Stimulated activated naive CD8-positive, alpha-beta T cell treated with anti-CD3 and anti-CD28 coated beads, Interleukin-15, amount 100 ng/mL, for 72 hours (primary cell): ENCODE measurements around the gene RBFA.
A peak's percentile ranks its signal among the peaks of the same experiment; 100 is the strongest.
"Not testable (repeated sequence)": the region's sequence is repeated elsewhere in the genome, so short reads cannot be mapped to it uniquely, and the experiment has no call there.

Source experiments
- ATAC-seq: fragments of 150-1000 bp; cut with Tn5 transposase; 2 replicates; pipeline ENCODE4 v1.10.0; 2021; ENCODE audit warnings: mild to moderate bottlenecking, moderate library complexity
- DNase-seq, 2 donors: peaks; one replicate each; pipeline ENCODE4 v3.0.0; 2021 to 2022
- H3K27ac Mint-ChIP-seq, 2 donors: one replicate each; pipeline ENCODE4 v1.8.0; 2022; ENCODE audit warnings: mild to moderate bottlenecking in 2 of 2, mixed read lengths in 2 of 2, moderate library complexity in 2 of 2
- H3K27me3 Mint-ChIP-seq: one replicate; pipeline ENCODE4 v1.8.0; 2022; ENCODE audit warnings: mixed read lengths
- H3K4me1 Mint-ChIP-seq: one replicate; pipeline ENCODE4 v1.8.0; 2022; ENCODE audit warnings: mild to moderate bottlenecking, mixed read lengths
- H3K4me3 Mint-ChIP-seq, 2 donors: one replicate each; pipeline ENCODE4 v1.8.0; 2022; ENCODE audit warnings: mild to moderate bottlenecking in 2 of 2, mixed read lengths in 2 of 2, moderate library complexity in 1 of 2
- H3K9me3 Mint-ChIP-seq, 2 donors: one replicate each; pipeline ENCODE4 v1.8.0; 2022; ENCODE audit warnings: mixed read lengths in 2 of 2

The RBFA gene, protein sequence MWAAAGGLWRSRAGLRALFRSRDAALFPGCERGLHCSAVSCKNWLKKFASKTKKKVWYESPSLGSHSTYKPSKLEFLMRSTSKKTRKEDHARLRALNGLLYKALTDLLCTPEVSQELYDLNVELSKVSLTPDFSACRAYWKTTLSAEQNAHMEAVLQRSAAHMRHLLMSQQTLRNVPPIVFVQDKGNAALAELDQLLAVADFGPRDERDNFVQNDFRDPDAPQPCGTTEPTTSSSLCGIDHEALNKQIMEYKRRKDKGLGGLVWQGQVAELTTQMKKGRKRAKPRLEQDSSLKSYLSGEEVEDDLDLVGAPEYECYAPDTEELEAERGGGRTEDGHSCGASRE

GRCh38 chr18:80034068-80034851, at the start of gene RBFA:
RBFA (plus strand) TSS chr18:80034434; CDS start chr18:80034496, 62 bp downstream.
- peak; percentile 98 to 99 for DNase-seq
- peak within 1 kb of the TSS; percentile 90 to 95 for H3K27ac Mint-ChIP-seq
- ATAC-seq = peak; percentile 86
- H3K4me3 Mint-ChIP-seq = peak within 1 kb of the TSS; percentile 84 to 88
- peaks cover 27% of the 10 kb centered on the region for H3K4me1 Mint-ChIP-seq
- no peaks in the 10 kb centered on the region for H3K27me3 Mint-ChIP-seq
- peaks cover 5 to 6% of the 10 kb centered on the region in 2 donors for H3K9me3 Mint-ChIP-seq

DNA sequence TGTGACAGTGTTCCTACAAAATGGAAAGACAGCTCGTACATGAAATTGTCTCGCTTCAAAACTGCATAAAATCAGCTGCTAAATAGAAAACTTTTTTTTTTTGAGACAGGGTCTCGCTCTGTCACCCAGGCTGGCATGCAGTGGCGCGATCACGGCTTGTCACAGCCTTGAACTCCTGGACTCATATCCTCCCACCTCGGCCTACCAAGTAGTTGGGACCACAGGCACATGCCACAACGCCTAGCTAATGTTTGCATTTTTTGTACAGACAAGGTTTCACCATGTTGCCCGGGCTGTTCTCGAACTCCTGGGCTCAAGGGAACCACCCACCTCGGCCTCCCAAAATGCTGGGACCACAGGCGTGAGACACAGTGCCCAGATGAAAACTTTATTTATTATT, 49.1 kb upstream of the RBFA start:
- no peak for DNase-seq
- no peak overlapping the region for H3K27ac Mint-ChIP-seq
- no peaks in the 10 kb centered on the region for H3K9me3 Mint-ChIP-seq
- no peaks in the 10 kb centered on the region for H3K27me3 Mint-ChIP-seq
- peak overlapping the region; percentile 2 to 62 for H3K4me3 Mint-ChIP-seq
- H3K4me1 Mint-ChIP-seq = peaks cover 72% of the 10 kb centered on the region
- ATAC-seq = no peak

- Mint-ChIP-seq H3K4me3 (peak overlapping the region; percentile 94 to 95), H3K4me1 (peaks cover 59% of the 10 kb centered on the region), H3K27ac (peak overlapping the region; percentile 66 to 95), H3K9me3 (no peaks in the 10 kb centered on the region), H3K27me3 (no peaks in the 10 kb centered on the region)
- ATAC-seq (no peak), DNase-seq (no peak)
These were observed 47.5 kb upstream of the RBFA start for GRCh38 chr18:79986726-79987125.

- no peaks in the 10 kb centered on the region for H3K9me3 Mint-ChIP-seq
- H3K27me3 Mint-ChIP-seq = no peaks in the 10 kb centered on the region
- H3K4me1 Mint-ChIP-seq = peaks cover 51% of the 10 kb centered on the region
- H3K4me3 Mint-ChIP-seq = peak overlapping the region; percentile 94 to 95
- no peak for DNase-seq
- no peak for ATAC-seq
- peak overlapping the region; percentile 59 to 80 for H3K27ac Mint-ChIP-seq
These were observed 46.7 kb upstream of the RBFA start for GRCh38 chr18:79987566-79987965.

DNA sequence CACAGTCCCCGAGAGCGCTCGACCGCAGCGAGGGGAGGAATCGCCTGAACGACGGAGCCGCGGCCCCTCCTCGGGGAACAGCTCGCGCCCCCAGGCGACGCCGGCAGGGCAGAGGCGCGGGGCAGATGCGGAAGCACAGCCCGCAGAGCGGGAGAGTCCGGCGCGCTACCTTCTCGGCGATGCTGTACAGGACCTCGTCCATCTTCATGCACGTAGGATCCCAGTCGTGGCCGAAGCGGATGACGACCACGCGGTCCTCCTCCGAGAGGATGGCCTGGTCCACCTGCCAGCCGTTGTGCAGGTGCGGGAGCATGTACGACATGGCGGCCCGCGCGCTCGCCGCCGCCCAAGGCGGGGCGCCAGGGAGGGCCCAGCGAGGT, 46.2 kb upstream of the RBFA start:
- no peaks in the 10 kb centered on the region for H3K27me3 Mint-ChIP-seq
- H3K4me1 Mint-ChIP-seq = peaks cover 46% of the 10 kb centered on the region
- DNase-seq (peak; percentile 63 to 71), ATAC-seq (peak; percentile 80)
- H3K27ac Mint-ChIP-seq = peak overlapping the region; percentile 59 to 80
- H3K9me3 Mint-ChIP-seq = no peaks in the 10 kb centered on the region
- peak overlapping the region; percentile 94 to 95 for H3K4me3 Mint-ChIP-seq

DNA sequence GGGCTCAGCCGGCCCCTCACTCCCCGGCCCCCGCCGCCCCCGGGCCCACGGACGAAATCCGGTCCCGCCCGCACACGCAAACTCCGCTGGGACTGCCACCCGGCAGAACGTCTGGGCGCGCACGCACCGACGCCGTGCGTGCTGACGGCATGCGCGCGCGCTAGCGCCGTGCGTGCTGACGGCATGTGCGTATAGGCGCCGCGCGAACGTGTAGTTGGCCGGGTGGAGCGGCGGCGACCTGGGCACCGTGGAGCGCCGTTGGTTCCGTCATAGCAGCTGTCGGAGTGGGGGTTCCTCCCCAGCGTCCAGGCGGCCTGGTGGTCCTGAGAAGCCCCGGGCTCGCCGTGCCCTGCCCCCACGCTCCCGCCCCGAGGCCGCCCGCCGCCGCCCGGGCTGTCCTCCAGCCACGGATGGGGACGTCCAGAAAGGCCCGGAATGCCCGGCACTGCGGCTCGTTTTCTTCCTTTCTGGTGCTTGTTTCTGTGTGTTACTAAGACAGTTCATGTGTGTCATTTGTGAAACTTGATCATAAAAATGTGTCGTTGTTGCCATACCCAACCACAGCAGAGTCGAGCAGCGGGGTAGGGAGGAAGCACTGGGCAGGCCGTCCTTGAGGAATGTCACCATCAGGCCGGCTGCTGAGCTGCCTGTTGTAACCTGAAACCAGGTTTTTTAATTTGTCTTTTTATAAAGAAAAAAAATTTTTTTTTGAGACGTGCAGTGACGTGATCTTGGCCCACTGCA, 45.6 kb upstream of the RBFA start, which contains the start of gene TXNL4A:
Gene TXNL4A (minus strand): TSS at position 113 of the 744 bp plus-strand sequence. CDS start 171 bp downstream, outside the sequence.
- peak within 1 kb of the TSS; percentile 95 to 99 for H3K27ac Mint-ChIP-seq
- ATAC-seq (peak; percentile 98), DNase-seq (peak; percentile 81 to 85)
- H3K4me1 Mint-ChIP-seq = peaks cover 40% of the 10 kb centered on the region
- no peaks in the 10 kb centered on the region for H3K27me3 Mint-ChIP-seq
- no peaks in the 10 kb centered on the region for H3K9me3 Mint-ChIP-seq
- peak within 1 kb of the TSS; percentile 94 to 95 for H3K4me3 Mint-ChIP-seq

DNA sequence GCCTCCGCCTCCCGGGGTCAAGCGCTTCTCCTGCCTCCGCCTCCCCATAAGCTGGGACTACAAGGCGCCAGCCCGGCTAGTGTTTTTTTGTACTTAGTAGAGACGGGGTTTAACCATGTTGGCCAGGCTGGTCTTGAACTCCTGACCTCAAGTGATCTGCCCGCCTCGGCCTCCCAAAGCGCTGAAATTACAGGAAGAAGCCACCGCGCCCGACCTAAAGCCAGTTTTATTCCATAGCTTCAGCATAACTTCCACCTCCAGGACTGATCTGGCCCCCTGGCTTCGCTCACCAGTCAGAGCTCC, 45.1 kb upstream of the RBFA start:
- no peak for DNase-seq
- Mint-ChIP-seq H3K9me3 (no peaks in the 10 kb centered on the region), H3K4me3 (peak overlapping the region; percentile 94 to 95), H3K27ac (peak overlapping the region; percentile 95 to 99), H3K27me3 (no peaks in the 10 kb centered on the region), H3K4me1 (peaks cover 35% of the 10 kb centered on the region)
- no peak for ATAC-seq

DNA sequence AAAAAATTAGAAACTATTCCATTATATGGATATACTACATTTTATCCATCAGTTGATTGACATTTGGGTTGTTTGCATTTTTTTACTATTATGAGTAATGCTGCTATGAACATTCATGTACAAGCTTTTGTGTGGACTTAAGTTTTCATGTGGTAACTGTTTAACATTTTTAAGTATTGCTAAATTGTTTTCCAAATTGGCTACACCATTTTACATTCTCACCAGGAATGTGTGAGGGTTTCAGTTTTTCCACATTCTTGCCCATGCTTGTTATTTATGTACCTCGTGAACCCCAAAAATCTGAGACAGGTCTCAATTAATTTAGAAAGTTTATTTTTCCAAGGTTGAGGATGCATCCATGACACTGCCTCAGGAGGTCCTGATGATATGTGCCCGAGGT, 42.7 kb upstream of the RBFA start:
- H3K4me3 Mint-ChIP-seq = no peak overlapping the region
- no peaks in the 10 kb centered on the region for H3K9me3 Mint-ChIP-seq
- no peaks in the 10 kb centered on the region for H3K27me3 Mint-ChIP-seq
- no peak for DNase-seq
- H3K27ac Mint-ChIP-seq = no peak overlapping the region
- no peak for ATAC-seq
- peaks cover 12% of the 10 kb centered on the region for H3K4me1 Mint-ChIP-seq

GRCh38 chr18:79999701-80000100, 34.5 kb upstream of the RBFA start:
- DNase-seq, H3K27ac Mint-ChIP-seq, H3K27me3 Mint-ChIP-seq, H3K4me3 Mint-ChIP-seq, H3K4me1 Mint-ChIP-seq, ATAC-seq: not testable (repeated sequence)
- peaks cover 10 to 20% of the 10 kb centered on the region in 2 donors for H3K9me3 Mint-ChIP-seq

GRCh38 chr18:80000877-80001276, 33.4 kb upstream of the RBFA start:
- ATAC-seq = no peak

DNA sequence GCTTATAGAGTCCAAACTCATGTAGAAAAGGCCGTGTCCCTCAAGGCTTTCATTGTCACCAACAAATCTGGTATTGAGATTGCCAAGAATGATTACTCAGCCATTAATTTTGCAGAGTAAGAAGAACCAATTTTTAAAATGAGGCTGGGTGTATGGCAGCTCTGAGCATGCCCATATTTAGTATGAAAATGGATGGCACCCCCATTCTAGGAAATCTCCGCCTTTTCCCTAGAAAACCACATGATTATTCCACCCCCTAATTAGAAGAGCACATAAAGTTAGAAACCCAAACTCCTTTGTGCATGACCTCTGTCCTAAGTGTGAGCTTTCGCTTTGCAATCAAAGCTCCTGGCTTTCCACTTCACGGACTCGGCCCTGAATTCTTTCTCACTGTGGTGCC, 31.8 kb upstream of the RBFA start:
- no peak overlapping the region for H3K27ac Mint-ChIP-seq
- no peaks in the 10 kb centered on the region for H3K27me3 Mint-ChIP-seq
- no peak overlapping the region for H3K4me3 Mint-ChIP-seq
- ATAC-seq (no peak), DNase-seq (no peak)
- H3K9me3 Mint-ChIP-seq = peaks cover 10 to 29% of the 10 kb centered on the region in 2 donors
- H3K4me1 Mint-ChIP-seq = no peaks in the 10 kb centered on the region

More at GRCh38 chr18:80000877-80001276, 33.4 kb upstream of the RBFA start:
- H3K27me3 Mint-ChIP-seq = no peaks in the 10 kb centered on the region
- no peak for DNase-seq
- no peaks in the 10 kb centered on the region for H3K4me1 Mint-ChIP-seq
- peaks cover 10 to 20% of the 10 kb centered on the region in 2 donors for H3K9me3 Mint-ChIP-seq
- no peak overlapping the region for H3K27ac Mint-ChIP-seq
- no peak overlapping the region for H3K4me3 Mint-ChIP-seq

DNA sequence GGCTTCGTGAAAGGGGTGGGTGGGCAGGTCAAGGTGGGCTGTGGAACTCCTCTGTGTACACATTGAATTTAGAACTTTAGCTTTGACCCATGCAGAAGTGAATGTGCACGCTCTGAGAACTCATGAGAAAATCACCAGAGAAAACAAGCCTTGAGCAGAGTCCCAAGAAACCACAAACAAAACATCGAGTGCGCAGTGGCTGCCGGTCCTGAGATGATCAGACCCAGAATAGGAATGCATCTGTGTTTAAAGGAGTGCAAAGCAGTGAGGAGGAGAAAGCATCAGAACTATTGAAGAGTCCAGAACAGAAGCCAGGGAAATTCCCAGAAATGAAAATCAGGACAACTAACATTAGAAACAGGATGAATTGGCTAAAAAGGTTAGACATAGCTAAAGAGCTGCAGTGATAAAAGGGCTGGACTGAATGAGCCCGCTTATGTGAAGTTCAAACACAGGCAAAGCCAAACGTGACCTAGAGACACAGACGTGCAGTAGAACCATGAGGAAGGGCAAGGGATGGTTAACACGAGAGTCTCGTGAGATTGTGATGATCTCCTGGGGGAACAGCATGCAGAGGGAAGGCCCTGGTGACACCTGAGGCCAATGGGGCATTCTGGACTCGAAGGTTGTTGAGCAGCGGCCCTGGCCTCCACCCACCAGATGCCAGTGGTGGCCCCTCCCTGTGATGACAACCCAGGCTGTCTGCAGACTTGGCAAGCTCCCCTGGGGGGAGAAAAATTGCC, 29.5 kb upstream of the RBFA start:
- DNase-seq (no peak), ATAC-seq (no peak)
- Mint-ChIP-seq H3K9me3 (peaks cover 6 to 34% of the 10 kb centered on the region in 2 donors), H3K27ac (no peak overlapping the region), H3K27me3 (no peaks in the 10 kb centered on the region), H3K4me1 (no peaks in the 10 kb centered on the region), H3K4me3 (no peak overlapping the region)

GRCh38 chr18:80006724-80007123, 27.5 kb upstream of the RBFA start:
- Mint-ChIP-seq H3K27ac (no peak overlapping the region), H3K27me3 (no peaks in the 10 kb centered on the region), H3K9me3 (peaks cover 2 to 32% of the 10 kb centered on the region in 2 donors), H3K4me3 (no peak overlapping the region), H3K4me1 (no peaks in the 10 kb centered on the region)
- no peak for DNase-seq
- no peak for ATAC-seq

GRCh38 chr18:80009661-80010550, 24.3 kb upstream of the RBFA start:
- no peak overlapping the region for H3K4me3 Mint-ChIP-seq
- ATAC-seq = no peak
- no peaks in the 10 kb centered on the region for H3K27me3 Mint-ChIP-seq
- no peak overlapping the region for H3K27ac Mint-ChIP-seq
- peaks cover 6 to 43% of the 10 kb centered on the region in 2 donors for H3K9me3 Mint-ChIP-seq
- DNase-seq = no peak
- no peaks in the 10 kb centered on the region for H3K4me1 Mint-ChIP-seq
